Lower lobe of right lung (tissue), 2 donors: ENCODE measurements around the gene BCAR1. TPM values are rescaled to one million over a fixed set of nuclear protein-coding genes. Genes with fewer than 3 reads are reported as not detected.

Experiments used
- ATAC-seq, 2 donors: fragments of 200-7000 bp; cut with Tn5 transposase; one replicate each; pipeline ENCODE4 v1.9.1; 2020 to 2022; ENCODE audit warnings: mild to moderate bottlenecking in 2 of 2, moderate library complexity in 2 of 2
- DNase-seq: peaks from one replicate; pipeline ENCODE4 v3.0.0-alpha.2; 2020
- H3K27ac ChIP-seq: fragments of 200-600 bp; one replicate; pipeline ENCODE4 v1.8.0; 2022
- H3K27me3 ChIP-seq: fragments of 200-600 bp; one replicate; pipeline ENCODE4 v1.8.0; 2022; ENCODE audit warnings: low read depth
- H3K36me3 ChIP-seq: fragments of 200-600 bp; one replicate; pipeline ENCODE4 v1.8.0; 2022; ENCODE audit warnings: mild to moderate bottlenecking
- H3K4me1 ChIP-seq: fragments of 200-600 bp; one replicate; pipeline ENCODE4 v1.8.0; 2022
- H3K4me3 ChIP-seq: fragments of 200-600 bp; one replicate; pipeline ENCODE4 v1.8.0; 2022; ENCODE audit warnings: mild to moderate bottlenecking
- H3K9me3 ChIP-seq: fragments of 200-600 bp; one replicate; pipeline ENCODE4 v1.8.0; 2022
- CTCF ChIP-seq: fragments of 200-600 bp; IDR thresholded peaks from one replicate; pipeline ENCODE4 v1.8.0; 2022; ENCODE audit warnings: antibody characterized with exemption, mild to moderate bottlenecking
- intact Hi-C: fragments of 100-400 bp; cut with DNase I; formaldehyde crosslinking; loops from one replicate; pipeline ENCODE4 v1.11.0; 2022
- total RNA-seq: library from RNA; stranded (reverse); fragmentation: NEBNext Ultra II Directional; extraction: Animal tissue kit (Norgen Biotek cat#: 25700); gene quantifications from one replicate; pipeline ENCODE4 v1.2.1, GENCODE V29; 2021
- donor health status: DM: no; HTN: yes; CAD: no; lungs with severe emphysema.

The BCAR1 gene
- total RNA-seq, 1 donor from 2014 or later: 65.1 TPM

GRCh38 chr16:75250809-75251279 lies 580 bp downstream of the BCAR1 start:
- Histone ChIP-seq H3K27me3 (no peaks in the 10 kb centered on the region), H3K4me1 (peaks cover 91% of the 10 kb centered on the region), H3K27ac (peak overlapping the region; percentile 90), H3K4me3 (peak overlapping the region; percentile 83), H3K9me3 (no peaks in the 10 kb centered on the region), H3K36me3 (no peaks in the 10 kb centered on the region)
- DNase-seq (no peak), ATAC-seq (peak; percentile 54 to 71)
- intact Hi-C loops: no loop called here
- no peak for TF ChIP-seq CTCF

- Histone ChIP-seq H3K4me3 (peak overlapping the region; percentile 83), H3K4me1 (peaks cover 91% of the 10 kb centered on the region), H3K36me3 (no peaks in the 10 kb centered on the region), H3K27ac (peak overlapping the region; percentile 90), H3K27me3 (no peaks in the 10 kb centered on the region), H3K9me3 (no peaks in the 10 kb centered on the region)
- ATAC-seq (peak; percentile 4 to 39), DNase-seq (no peak)
- intact Hi-C loops: no loop called here
- no peak for TF ChIP-seq CTCF
Measured at GRCh38 chr16:75250089-75250808, 1.2 kb downstream of the BCAR1 start.

- H3K9me3 ChIP-seq: no peaks in the 10 kb centered on the region
- no peaks in the 10 kb centered on the region for H3K27me3 ChIP-seq
- H3K4me3 ChIP-seq: peak overlapping the region; percentile 83
- ATAC-seq: no peak
- TF ChIP-seq CTCF: no peak
- H3K27ac ChIP-seq: peak overlapping the region; percentile 90
- no peaks in the 10 kb centered on the region for H3K36me3 ChIP-seq
- intact Hi-C loops: no loop called here
- H3K4me1 ChIP-seq: peaks cover 91% of the 10 kb centered on the region
- DNase-seq: no peak
Measured at GRCh38 chr16:75249441-75249840, 2.0 kb downstream of the BCAR1 start.

GRCh38 chr16:75248536-75249380 lies 2.7 kb downstream of the BCAR1 start:
- peak overlapping the region; percentile 90 for H3K27ac ChIP-seq
- ATAC-seq (no peak), DNase-seq (no peak)
- no peaks in the 10 kb centered on the region for H3K27me3 ChIP-seq
- intact Hi-C loops: no loop called here
- peak overlapping the region; percentile 17 for H3K4me3 ChIP-seq
- no peak for TF ChIP-seq CTCF
- peaks cover 91% of the 10 kb centered on the region for H3K4me1 ChIP-seq
- H3K9me3 ChIP-seq: no peaks in the 10 kb centered on the region
- H3K36me3 ChIP-seq: no peaks in the 10 kb centered on the region

GRCh38 chr16:75248142-75248535 lies 3.3 kb downstream of the BCAR1 start:
- intact Hi-C loops: no loop called here
- Histone ChIP-seq H3K27ac (peak overlapping the region; percentile 88), H3K36me3 (no peaks in the 10 kb centered on the region), H3K4me3 (peak overlapping the region; percentile 17), H3K27me3 (no peaks in the 10 kb centered on the region), H3K9me3 (no peaks in the 10 kb centered on the region), H3K4me1 (peaks cover 91% of the 10 kb centered on the region)
- no peak for DNase-seq
- TF ChIP-seq CTCF: no peak
- no peak for ATAC-seq
